A549 (cell line): ENCODE results near the gene HLCS. TPM values are rescaled to one million over a fixed set of nuclear protein-coding genes. Genes with fewer than 3 reads are reported as not detected.
A peak's percentile ranks its signal among the peaks of the same experiment; 100 is the strongest.

Experiments
- ATAC-seq, 2 experiments: fragments of 200-7000 bp in 1 of 2; fragments of >200 bp in 1 of 2; cut with Nextera tagmentation in 1 of 2; cut with Tn5 transposase in 1 of 2; 3 replicates each; pipeline versions ENCODE4 v1.8.0 to v1.9.1; 2018 to 2020; ENCODE audit warnings: mild to moderate bottlenecking in 1 of 2, moderate library complexity in 1 of 2
- CTCF ChIA-PET: fragments of 300-600 bp; sonication (Branson Sonifier 250); formaldehyde crosslinking; extraction: SDS; loops from one replicate; lab custom pipeline; 2021; ENCODE audit warnings: antibody characterized with exemption, inconsistent platforms; lab: Yijun Ruan, JAX
- POLR2A ChIA-PET: fragments of 350-600 bp; formaldehyde crosslinking; extraction: SDS; loops from one replicate; lab custom pipeline; 2021; ENCODE audit warnings: antibody characterized with exemption, inconsistent platforms; lab: Yijun Ruan, JAX
- DNase-seq, 2 experiments: peaks; one replicate each; pipeline versions ENCODE4 v3.0.0 to v3.0.0-alpha.2; 2011 to 2016; ENCODE audit warnings: low read depth in 1 of 2, low spot score in 1 of 2
- FAIRE-seq: peaks from 2 replicates; lab custom pipeline; 2011; peaks lifted over from hg19 to GRCh38; lab: Jason Lieb, UNC
- H3K27ac ChIP-seq, 2 experiments: fragments of >200 bp; sonication (Bioruptor Twin); formaldehyde crosslinking; 3 replicates each; pipeline ENCODE4 v1.5.1; 2016 to 2017
- H3K4me1 ChIP-seq: fragments of >200 bp; sonication (Bioruptor Twin); formaldehyde crosslinking; 3 replicates; pipeline ENCODE4 v1.6.1; 2016
- H3K4me2 ChIP-seq: fragments of >200 bp; sonication (Bioruptor Twin); formaldehyde crosslinking; 3 replicates; pipeline ENCODE4 v1.6.1; 2016
- H3K4me3 ChIP-seq: fragments of >200 bp; sonication (Bioruptor Twin); formaldehyde crosslinking; 3 replicates; pipeline ENCODE4 v1.5.1; 2016
- H3K9me3 ChIP-seq: fragments of >200 bp; sonication (Bioruptor Twin); formaldehyde crosslinking; 3 replicates; pipeline ENCODE4 v1.6.1; 2016
- BCL3 ChIP-seq: fragments of >200 bp; sonication (Bioruptor Twin); formaldehyde crosslinking; IDR thresholded peaks from 3 replicates; pipeline ENCODE4 v1.6.1; 2016
- BHLHE40 ChIP-seq: IDR thresholded peaks from 2 replicates; pipeline ENCODE4 v1.6.1; 2012; ENCODE audit warnings: low read depth, low read length, inconsistent platforms
- CBX2 ChIP-seq: fragments of 200-600 bp; sonication (generic); IDR thresholded peaks from 2 replicates; pipeline ENCODE4 v1.6.1; 2016; ENCODE audit warnings: low read depth, mild to moderate bottlenecking, borderline replicate concordance
- CBX8 ChIP-seq: fragments of 200-600 bp; sonication (generic); IDR thresholded peaks from 2 replicates; pipeline ENCODE4 v1.6.1; 2016
- CEBPB ChIP-seq, 2 experiments: fragments of >200 bp in 1 of 2; sonication (Bioruptor Twin) in 1 of 2; formaldehyde crosslinking in 1 of 2; IDR thresholded peaks; 2 replicates each; pipeline ENCODE4 v1.6.1; 2012 to 2016
- CTCF ChIP-seq: fragments of >200 bp; sonication (Bioruptor Twin); formaldehyde crosslinking; IDR thresholded peaks from 3 replicates; pipeline ENCODE4 v1.5.1; 2016
- EP300 ChIP-seq, 2 experiments: fragments of >200 bp; sonication (Bioruptor Twin); formaldehyde crosslinking; IDR thresholded peaks; 2 replicates in 1 of 2; 3 replicates in 1 of 2; pipeline ENCODE4 v1.6.1; 2016 to 2017
- ESRRA ChIP-seq: fragments of 150-350 bp; IDR thresholded peaks from 2 replicates; pipeline ENCODE4 v1.6.1; 2014; ENCODE audit warnings: mild to moderate bottlenecking, low read length, borderline replicate concordance
- FOXS1 ChIP-seq: fragments of 250-450 bp; sonication (Bioruptor Pico); IDR thresholded peaks from 2 replicates; pipeline ENCODE4 v1.5.0; 2020; ENCODE audit warnings: mild to moderate bottlenecking, moderate library complexity
- GATA3 ChIP-seq: IDR thresholded peaks from 2 replicates; pipeline ENCODE4 v1.6.1; 2012; ENCODE audit warnings: borderline replicate concordance
- HES2 ChIP-seq: fragments of >200 bp; sonication (Bioruptor Twin); formaldehyde crosslinking; IDR thresholded peaks from 2 replicates; pipeline ENCODE4 v1.6.1; 2016
- HEYL ChIP-seq: fragments of 250-450 bp; sonication (Bioruptor Pico); IDR thresholded peaks from 2 replicates; pipeline ENCODE4 v1.8.0; 2021; ENCODE audit warnings: mild to moderate bottlenecking, moderate library complexity
- HOXB13 ChIP-seq: fragments of 250-450 bp; sonication (Bioruptor Pico); IDR thresholded peaks from 2 replicates; pipeline ENCODE4 v1.5.0; 2020; ENCODE audit warnings: low read depth, mild to moderate bottlenecking, moderate library complexity
- JUN ChIP-seq, 2 experiments: fragments of >200 bp; sonication (Bioruptor Twin); formaldehyde crosslinking; IDR thresholded peaks; 2 replicates in 1 of 2; 3 replicates in 1 of 2; pipeline ENCODE4 v1.6.1; 2016 to 2017
- KDM1A ChIP-seq: fragments of 200-600 bp; sonication (generic); IDR thresholded peaks from 2 replicates; pipeline ENCODE4 v1.6.1; 2016; ENCODE audit warnings: low read depth, mild to moderate bottlenecking
- MAFK ChIP-seq: fragments of 450-650 bp; IDR thresholded peaks from 2 replicates; pipeline ENCODE4 v1.6.1; 2014; ENCODE audit not compliant: partially characterized antibody
- MAX ChIP-seq: IDR thresholded peaks from 2 replicates; pipeline ENCODE4 v1.6.1; 2012
- NPAS2 ChIP-seq: fragments of 250-450 bp; sonication (Bioruptor Pico); IDR thresholded peaks from 2 replicates; pipeline ENCODE4 v1.8.0; 2022; ENCODE audit warnings: mild to moderate bottlenecking, moderate library complexity, borderline replicate concordance
- PBX3 ChIP-seq: IDR thresholded peaks from 2 replicates; pipeline ENCODE4 v1.6.1; 2012
- POLR2AphosphoS2 ChIP-seq: conservative IDR thresholded peaks from 2 replicates; pipeline ENCODE4 v1.6.1; 2012; ENCODE audit warnings: low read length, improper control_type of control experiment, inconsistent platforms
- RFX5 ChIP-seq: fragments of 450-650 bp; IDR thresholded peaks from 2 replicates; pipeline ENCODE4 v1.7.1; 2014; ENCODE audit warnings: antibody characterized with exemption, mild to moderate bottlenecking, moderate library complexity
- SREBF2 ChIP-seq: fragments of 450-650 bp; IDR thresholded peaks from 2 replicates; pipeline ENCODE4 v1.6.1; 2014; ENCODE audit warnings: mild to moderate bottlenecking, moderate library complexity
- TP53 ChIP-seq: fragments of 250-450 bp; sonication (Bioruptor Pico); IDR thresholded peaks from 2 replicates; pipeline ENCODE4 v1.5.0; 2021; ENCODE audit warnings: mild to moderate bottlenecking, moderate library complexity
- ZFP36 ChIP-seq: fragments of 450-650 bp; IDR thresholded peaks from 2 replicates; pipeline ENCODE4 v1.6.1; 2014; ENCODE audit warnings: borderline replicate concordance; ENCODE audit not compliant: partially characterized antibody
- ZNF302 ChIP-seq: fragments of 250-450 bp; sonication (Bioruptor Pico); IDR thresholded peaks from 2 replicates; pipeline ENCODE4 v1.9.0; 2021; ENCODE audit warnings: inconsistent platforms, mild to moderate bottlenecking, moderate library complexity
- WGBS: methylation state at CpG from one replicate; pipeline ENCODE4 v1.1.6; 2017; ENCODE audit errors: missing lambda C conversion rate; 5-methylcytosine and 5-hydroxymethylcytosine counted together
- polyA plus RNA-seq, 4 experiments: library from polyadenylated mRNA; depleted of rRNA in 3 of 4; stranded (reverse); fragments of >200 nt; fragmentation: RNase III in 1 of 4; extraction: RNeasy Plus Mini Kit Qiagen cat#74134 plus additional on column Dnase treatment in 1 of 4; gene quantifications; 2 replicates in 3 of 4; 3 replicates in 1 of 4; pipeline ENCODE4 v1.2.3, GENCODE V29; 2011 to 2017

HLCS gene
- polyA plus RNA-seq, 2 of the 4 experiments (the other 2 are of a cell fraction): 8.4 to 24.3 TPM

- TF ChIP-seq ZFP36 (no peak), RFX5 (no peak), KDM1A (no peak)
Measured at GRCh38 chr21:36756527-36756926, 209.9 kb downstream of the HLCS start (continued).

- H3K9me3 ChIP-seq: no peaks in the 10 kb centered on the region
- peak overlapping the region; percentile 50 to 72; a peak in 5 of 6 replicates for H3K27ac ChIP-seq
- no peak for FAIRE-seq
- WGBS: 92% methylated on average over 16 of the region's 22 CpGs
- TF ChIP-seq CBX8 (no peak), HOXB13 (no peak), ESRRA (no peak), POLR2AphosphoS2 (no peak), HES2 (no peak), SREBF2 (no peak), ZNF302 (CRISPR knock-in tag) (no peak), HEYL (CRISPR knock-in tag) (no peak), FOXS1 (CRISPR knock-in tag) (no peak)
- no peak overlapping the region for H3K4me3 ChIP-seq
- DNase-seq: no peak
- CTCF ChIA-PET: interaction anchor here (1.9 kb wide), 1 partner anchor 20 kb away, joined by 4 read pairs; no protein-coding TSS in a partner anchor
- H3K4me2 ChIP-seq: peak overlapping the region; percentile 42; the same call in 1 of the 3 replicates
- POLR2A ChIA-PET: no interaction called here
- ATAC-seq: no peak
- peaks cover 32% of the 10 kb centered on the region for H3K4me1 ChIP-seq
Measured at GRCh38 chr21:36754241-36754898, 212.1 kb downstream of the HLCS start.

GRCh38 chr21:36753556-36753955, 212.9 kb downstream of the HLCS start:
- Histone ChIP-seq H3K4me3 (no peak overlapping the region), H3K4me2 (peak overlapping the region; percentile 42; the same call in 2 of the 3 replicates), H3K9me3 (no peaks in the 10 kb centered on the region), H3K27ac (peak overlapping the region; percentile 50 to 72), H3K4me1 (peaks cover 32% of the 10 kb centered on the region)
- ChIA-PET POLR2A (no interaction called here), CTCF (interaction anchor here (0.8 to 1.1 kb wide), 4 partner anchors 9 to 334 kb away, joined by 3 to 4 read pairs (median 4); no protein-coding TSS in a partner anchor)
- DNase-seq: peak in 1 of 2 experiments; percentile 40
- WGBS: 17% methylated on average over 3 of the region's 3 CpGs
- no peak for FAIRE-seq
- TF ChIP-seq FOXS1 (CRISPR knock-in tag): no peak
- TF ChIP-seq POLR2AphosphoS2: no peak
- peak; percentile 33 to 55; a peak in 4 of 6 replicates for ATAC-seq

- TF ChIP-seq GATA3: no peak
- TF ChIP-seq PBX3: no peak
- no peak for TF ChIP-seq EP300 (IDR thresholded peaks at IDR 0.05)
- TF ChIP-seq JUN (IDR thresholded peaks at IDR 0.05): no peak
- TF ChIP-seq CBX2: no peak
- TF ChIP-seq NPAS2 (CRISPR knock-in tag): no peak
- no peak for TF ChIP-seq KDM1A
- TF ChIP-seq BCL3: no peak
- no peak for TF ChIP-seq CEBPB (IDR thresholded peaks at IDR 0.05)
- TF ChIP-seq MAFK: no peak
- TF ChIP-seq MAX: no peak
- no peak for TF ChIP-seq BHLHE40
- no peak for TF ChIP-seq TP53 (CRISPR knock-in tag)
- TF ChIP-seq SREBF2: no peak
- no peak for TF ChIP-seq HEYL (CRISPR knock-in tag)
- TF ChIP-seq CTCF: no peak
- FAIRE-seq (no peak), DNase-seq (no peak), ATAC-seq (no peak; a peak in 1 of 6 replicates)
- peak overlapping the region in 1 of 2 experiments; percentile 62; a peak in 2 of 6 replicates for H3K27ac ChIP-seq
- H3K4me2 ChIP-seq: no peak overlapping the region
- H3K4me3 ChIP-seq: no peak overlapping the region
- peaks cover 29% of the 10 kb centered on the region for H3K4me1 ChIP-seq
- ChIA-PET CTCF (interaction anchor here (1.0 kb wide), 1 partner anchor 166 kb away, joined by 3 read pairs; no protein-coding TSS in a partner anchor), POLR2A (interaction anchor here (0.6 kb wide), 1 partner anchor 95 kb away, joined by 3 read pairs; no protein-coding TSS in a partner anchor)
- no peaks in the 10 kb centered on the region for H3K9me3 ChIP-seq
- WGBS: 86% methylated on average over 10 of the region's 10 CpGs
Measured at GRCh38 chr21:36751383-36751782, 215.1 kb downstream of the HLCS start.
